HL-60/S4 (cell line): ENCODE results near the gene LMF1.

ENCODE experiments used
- in situ Hi-C: fragments of 300-500 bp; cut with MboI; formaldehyde crosslinking; loops from 2 replicates; pipeline ENCODE4 v1.14.3; 2022; ENCODE audit warnings: low sequenced_read_pairs

Gene LMF1

GRCh38 chr16:819336-820043 is 151.3 kb downstream of the LMF1 start:
- in situ Hi-C loops = no loop called here

- in situ Hi-C loops = no loop called here
Observed at GRCh38 chr16:818592-818991, 152.2 kb downstream of the LMF1 start.

DNA sequence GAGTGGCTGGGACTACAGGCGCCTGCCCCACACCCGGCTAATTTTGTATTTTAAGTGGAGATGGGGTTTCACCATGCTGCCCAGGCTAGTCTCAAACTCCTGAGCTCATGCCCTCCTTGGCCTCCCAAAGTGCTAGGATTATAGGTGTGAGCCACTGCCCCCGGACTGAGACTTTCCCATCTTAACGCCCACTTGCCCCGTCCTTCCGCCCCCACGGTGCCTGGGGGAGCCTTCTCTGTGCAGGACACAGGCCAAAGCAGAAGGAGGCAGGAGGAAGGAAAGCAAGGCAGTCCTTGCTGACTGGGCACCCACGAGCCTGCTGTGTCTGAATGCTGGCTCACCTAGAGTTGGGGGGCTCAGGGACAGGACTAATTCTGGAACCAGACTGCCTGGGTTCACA is 152.7 kb downstream of the LMF1 start:
- in situ Hi-C loops = no loop called here

- in situ Hi-C loops = no loop called here
Observed at GRCh38 chr16:817001-817906, 153.5 kb downstream of the LMF1 start.

DNA sequence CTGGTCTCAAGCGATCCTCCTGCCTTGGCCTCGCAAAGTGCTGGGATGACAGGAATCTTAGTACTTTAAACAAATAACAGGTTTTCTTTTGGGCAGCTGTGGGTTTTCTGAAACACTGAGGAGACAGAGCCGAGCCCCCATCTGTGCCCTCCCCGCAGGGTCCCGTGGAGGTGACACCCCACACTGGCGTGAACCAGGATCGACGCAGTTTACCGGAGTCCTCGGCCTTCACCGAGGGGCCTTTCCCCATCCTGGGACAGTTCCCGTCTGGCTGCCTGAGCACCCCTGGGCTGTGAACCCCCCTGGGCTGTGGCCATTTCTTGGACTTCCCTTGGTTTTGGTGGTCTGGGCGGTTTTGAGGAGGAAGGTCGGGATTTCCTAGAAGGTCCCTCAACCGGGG is 154.9 kb downstream of the LMF1 start:
- in situ Hi-C loops = no loop called here

DNA sequence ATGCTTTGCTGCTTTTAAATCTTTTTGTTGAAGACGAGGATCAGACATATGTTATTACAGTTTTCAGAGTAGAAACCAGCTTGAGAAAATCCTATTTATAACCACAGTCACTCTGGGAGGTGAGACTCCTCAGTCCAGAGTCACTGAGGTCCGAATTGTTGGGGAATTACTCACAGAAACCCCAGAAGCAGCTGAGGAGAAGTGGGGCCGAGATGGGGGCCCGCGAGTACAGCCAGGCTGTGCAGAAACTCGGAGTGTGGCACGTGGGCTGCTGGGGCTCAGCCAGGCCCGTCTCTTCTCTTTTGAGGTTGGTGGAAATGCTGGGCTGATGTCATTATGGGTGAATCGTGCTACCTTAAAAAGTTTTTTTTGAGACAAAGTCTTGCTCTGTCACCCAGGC is 155.8 kb downstream of the LMF1 start:
- in situ Hi-C loops = no loop called here

DNA sequence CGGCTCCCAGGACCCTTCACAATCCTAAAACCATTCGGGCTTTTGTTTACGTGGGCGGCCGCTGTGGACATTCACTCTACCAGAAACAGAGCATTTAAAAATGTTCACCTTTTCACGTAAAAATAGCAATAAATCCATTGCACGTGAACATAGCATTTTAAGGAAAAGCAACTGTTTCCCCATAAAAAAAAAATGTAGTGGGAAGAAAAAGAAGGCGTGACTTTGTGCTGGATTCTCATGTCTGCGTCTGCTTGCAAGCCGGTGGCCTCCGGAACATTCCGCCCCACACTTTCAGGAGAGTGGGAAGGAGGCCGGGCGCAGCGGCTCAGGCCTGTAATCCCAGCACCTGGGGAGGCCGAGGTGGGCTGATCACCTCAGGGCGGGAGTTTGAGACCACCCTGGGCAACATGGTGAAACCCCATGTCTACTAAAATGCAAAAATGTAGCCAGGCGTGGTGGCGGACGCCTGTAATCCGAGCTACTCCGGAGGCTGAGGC is 156.8 kb downstream of the LMF1 start:
- in situ Hi-C loops = no loop called here

- in situ Hi-C loops = no loop called here
Observed at GRCh38 chr16:813204-813915, 157.4 kb downstream of the LMF1 start.

DNA sequence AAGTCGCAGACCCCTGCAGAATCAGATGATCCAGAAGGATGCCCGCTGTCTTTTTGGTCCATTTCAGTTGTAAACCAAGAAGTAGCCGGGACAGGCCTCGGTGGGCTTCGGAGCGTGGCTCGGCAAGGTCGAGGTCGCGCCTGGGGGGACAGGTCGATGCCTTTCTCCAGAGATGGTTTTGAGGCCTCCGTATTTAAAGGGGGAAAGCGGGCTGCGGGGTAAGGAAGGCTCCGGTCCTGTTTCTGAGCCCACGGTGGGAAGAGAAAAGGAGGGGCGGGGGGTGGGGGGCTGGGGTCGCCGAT is 162.7 kb downstream of the LMF1 start:
- in situ Hi-C loops = no loop called here

DNA sequence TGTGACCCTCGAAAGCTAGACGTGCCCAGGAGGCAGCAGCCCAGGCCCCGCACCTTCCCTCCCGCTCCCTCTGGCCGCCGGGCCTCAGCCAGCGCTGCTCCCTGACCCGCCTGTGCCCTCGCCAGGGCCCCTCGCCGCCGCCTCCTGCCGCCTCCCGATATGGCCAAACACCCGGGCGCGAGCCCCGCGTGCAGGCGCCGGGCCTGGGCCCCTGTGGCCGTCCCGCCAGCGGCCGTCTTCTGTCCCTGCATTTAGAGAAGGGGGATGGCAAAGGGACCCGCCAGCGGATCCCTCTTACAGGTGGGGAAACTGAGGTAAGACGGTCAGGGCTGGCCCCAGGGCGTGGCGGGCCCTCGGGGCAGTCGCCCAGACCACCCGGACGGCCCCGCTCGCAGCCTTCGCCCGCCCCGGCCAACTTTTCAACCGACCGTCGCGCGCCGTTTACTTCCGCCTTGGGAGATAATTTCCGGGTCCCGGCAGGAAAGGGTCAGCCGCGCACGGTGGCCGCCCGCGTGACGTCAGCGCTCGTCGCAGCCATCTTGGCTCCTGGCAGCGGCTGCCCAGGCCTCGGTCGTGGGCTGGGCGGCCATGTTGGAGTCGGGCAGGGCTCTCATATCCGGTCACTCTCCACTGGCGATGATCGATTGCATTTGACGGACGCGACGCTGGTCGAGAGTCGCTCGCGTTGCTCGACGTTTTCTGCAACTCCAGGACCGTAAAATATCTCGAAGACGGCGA is 163.3 kb downstream of the LMF1 start:
- in situ Hi-C loops = no loop called here

- in situ Hi-C loops = no loop called here
Observed at GRCh38 chr16:805474-805873, 165.3 kb downstream of the LMF1 start.

GRCh38 chr16:804193-805048 is 166.4 kb downstream of the LMF1 start:
- in situ Hi-C loops = no loop called here

DNA sequence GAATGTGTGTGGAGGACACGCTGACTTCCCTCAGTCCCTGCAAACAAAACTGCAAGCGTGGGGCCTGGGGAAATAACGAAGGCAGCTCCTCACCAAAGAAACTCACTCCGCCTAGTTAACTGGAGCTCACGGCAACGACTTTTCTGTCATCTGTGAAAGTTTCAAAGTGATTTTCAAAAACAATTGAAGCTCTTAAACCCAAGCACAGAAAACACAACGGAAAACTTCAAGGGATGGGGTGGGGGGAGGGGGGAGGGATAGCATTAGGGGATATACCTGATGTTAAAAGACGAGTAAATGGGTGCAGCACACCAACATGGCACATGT is 167.1 kb downstream of the LMF1 start:
- in situ Hi-C loops = no loop called here
